ENCODE results near the gene DNAH9. TPM values are rescaled to one million over a fixed set of nuclear protein-coding genes. Genes with fewer than 3 reads are reported as not detected.

The DNAH9 gene
- total and polyA plus RNA-seq, 2 of the 8 experiments (the other 6 are each of a cell fraction or from before 2014, with no cell fraction given) = 0.21 to 0.86 TPM

- Histone ChIP-seq H2BK120ac (replicated peaks; ENCODE audit: low read depth, low read length) (no peak overlapping the region), H4K20me1 (replicated peaks in 1 of 2; ENCODE audit: control insufficient read depth in 1 of 2, insufficient read depth in 2 of 2, low read length in 2 of 2) (no peaks in the 10 kb centered on the region), H3K9me3 (ENCODE audit: insufficient read depth in 2 of 2, low read depth in 1 of 2, low read length in 1 of 2) (no peaks in the 10 kb centered on the region), H3K23ac (ENCODE audit: insufficient read length) (no peak overlapping the region), H3K14ac (ENCODE audit: insufficient read length) (no peak overlapping the region), H3K23me2 (ENCODE audit: low read depth, low read length) (no peaks in the 10 kb centered on the region), H4K91ac (replicated peaks; ENCODE audit: insufficient read length, low read length) (no peak overlapping the region), H3K4ac (replicated peaks; ENCODE audit: insufficient read length, low read depth, low read length) (no peak overlapping the region), H3K4me3 (ENCODE audit: extremely low read depth in 1 of 4, insufficient read depth in 2 of 4, low read depth in 3 of 4, low read length in 4 of 4) (no peak overlapping the region), H2BK12ac (ENCODE audit: low read depth, low read length) (no peak overlapping the region), H3K9ac (replicated peaks in 1 of 4; ENCODE audit: extremely low read depth in 1 of 4, low read depth in 3 of 4, low read length in 3 of 4) (no peak overlapping the region), H3K18ac (ENCODE audit: extremely low read depth, low read length) (no peak overlapping the region; the same call in 1 of the 2 replicates), H2BK5ac (ENCODE audit: low read depth, low read length) (no peak overlapping the region; the same call in 1 of the 2 replicates), H3K4me1 (replicated peaks in 1 of 4; ENCODE audit: control insufficient read depth in 3 of 4, insufficient read depth in 4 of 4, low read length in 3 of 4) (peaks cover 0 to 3% (median 1%) of the 10 kb centered on the region in 4 experiments; a peak in 3 of 7 replicates), H3K36me3 (ENCODE audit: control insufficient read depth in 2 of 4, insufficient read depth in 4 of 4, low read length in 3 of 4) (no peaks in the 10 kb centered on the region), H3K79me1 (ENCODE audit: low read depth, low read length) (no peaks in the 10 kb centered on the region), H2BK15ac (ENCODE audit: low read length) (no peak overlapping the region), H3K27me3 (replicated peaks in 1 of 4; ENCODE audit: control insufficient read depth in 3 of 4, extremely low read depth in 1 of 4, insufficient read depth in 3 of 4, low read length in 3 of 4) (no peaks in the 10 kb centered on the region), H3K27ac (ENCODE audit: low read depth, low read length) (no peak overlapping the region), H2AK5ac (ENCODE audit: low read depth, low read length) (0 out of 2 replicates have a peak overlapping the region, but pooled peaks have one; percentile 34), H3K4me2 (ENCODE audit: insufficient read depth in 1 of 2, low read depth in 2 of 2, low read length in 2 of 2) (no peak overlapping the region), H2AFZ (ENCODE audit: low read length) (peak overlapping the region; percentile 98), H3K56ac (replicated peaks; ENCODE audit: insufficient read length, low read depth, low read length) (no peak overlapping the region), H4K5ac (ENCODE audit: insufficient read length, low read depth, low read length) (no peak overlapping the region), H2BK20ac (ENCODE audit: low read length) (no peak overlapping the region), H4K8ac (ENCODE audit: extremely low read depth, insufficient read depth, low read length) (no peak overlapping the region), H3K79me2 (ENCODE audit: control insufficient read depth in 1 of 2, insufficient read depth in 2 of 2, low read length in 2 of 2) (no peaks in the 10 kb centered on the region)
- POLR2A ChIA-PET (ENCODE audit: partially characterized antibody) = no interaction called here
- FAIRE-seq = no peak
- no peak for DNase-seq (ENCODE audit: low read depth in 1 of 2, low spot score in 2 of 2)
- TF ChIP-seq KDM4A (IDR thresholded peaks at IDR 0.05; ENCODE audit: low read depth, low read length, severe bottlenecking) = no peak
- no peak for TF ChIP-seq BRCA1 (IDR thresholded peaks at IDR 0.05; ENCODE audit: low read depth, low read length)
- TF ChIP-seq SRF (IDR thresholded peaks at IDR 0.05; ENCODE audit: low read depth, low read length) = no peak
- no peak for TF ChIP-seq TCF12 (IDR thresholded peaks at IDR 0.05; ENCODE audit: low read depth, low read length)
- TF ChIP-seq NANOG (IDR thresholded peaks at IDR 0.05; ENCODE audit: insufficient read depth, low read depth, low read length, poor library complexity, severe bottlenecking) = no peak
- TF ChIP-seq TAF1 (IDR thresholded peaks at IDR 0.05; ENCODE audit: low read depth, low read length) = no peak
- CTCF ChIA-PET (ENCODE audit: partially characterized antibody) = interaction anchor here (0.5 to 2.6 kb wide), 10 partner anchors 9 to 1264 kb away, joined by 3 to 16 read pairs (median 5); no protein-coding TSS in a partner anchor
- WGBS, 2 experiments (ENCODE audit: extremely low coverage in 1 of 2, insufficient coverage in 1 of 2, insufficient read length in 1 of 2, insufficient replicate concordance in 2 of 2, low coverage in 1 of 2, low lambda C conversion rate in 2 of 2, missing lambda C conversion rate in 1 of 2) = 80% methylated on average over 6 of the region's 6 CpGs; no CpG with 5 or more reads in 1 of the 2 experiments
Observed at GRCh38 chr17:11900041-11900476, 301.8 kb downstream of the DNAH9 start.

Data from H1 (cell line).